Right lobe of liver (tissue), 6 donors: ENCODE results near the gene COL10A1. TPM values are rescaled to one million over a fixed set of nuclear protein-coding genes. Genes with fewer than 3 reads are reported as not detected.

ENCODE experiments used
- ATAC-seq, 4 donors: fragments of 200-7000 bp; cut with Tn5 transposase; one replicate each; pipeline ENCODE4 v1.9.1; 2020; ENCODE audit warnings: mild to moderate bottlenecking in 4 of 4, moderate library complexity in 4 of 4
- DNase-seq, 3 donors: peaks; one replicate each; pipeline ENCODE4 v3.0.0-alpha.2; 2020
- H3K27ac ChIP-seq, 3 donors: fragments of 200-600 bp; one replicate each; pipeline ENCODE4 v1.8.0; 2022
- H3K27me3 ChIP-seq, 2 donors: fragments of 200-600 bp; one replicate each; pipeline ENCODE4 v1.8.0; 2022
- H3K36me3 ChIP-seq, 4 donors: fragments of 200-600 bp; sonication (generic) in 1 of 4; one replicate each; pipeline versions ENCODE4 v1.5.1 to v1.8.0; 2017 to 2022; ENCODE audit warnings: control low read depth in 1 of 4
- H3K4me1 ChIP-seq, 4 donors: fragments of 200-600 bp; sonication (generic) in 1 of 4; one replicate each; pipeline versions ENCODE4 v1.5.1 to v1.8.0; 2017 to 2022; ENCODE audit warnings: control low read depth in 1 of 4
- H3K4me3 ChIP-seq, 3 donors: fragments of 200-600 bp; one replicate each; pipeline ENCODE4 v1.8.0; 2022
- H3K9me3 ChIP-seq, 4 donors: fragments of 200-600 bp; sonication (generic) in 1 of 4; one replicate each; pipeline versions ENCODE4 v1.5.1 to v1.8.0; 2017 to 2022; ENCODE audit warnings: control low read depth in 1 of 4
- CTCF ChIP-seq, 4 donors: fragments of 200-600 bp in 3 of 4; fragments of 450-650 bp in 1 of 4; IDR thresholded peaks; one replicate each; pipeline versions ENCODE4 v1.5.1 to v1.8.0; 2016 to 2022; ENCODE audit warnings: antibody characterized with exemption in 4 of 4, mild to moderate bottlenecking in 2 of 4
- POLR2A ChIP-seq: fragments of 450-650 bp; IDR thresholded peaks from one replicate; pipeline ENCODE4 v1.6.1; 2017; ENCODE audit warnings: antibody characterized with exemption, mild to moderate bottlenecking
- WGBS: methylation state at CpG from one replicate; pipeline ENCODE4 v1.1.6; 2018; ENCODE audit warnings: low coverage, low lambda C conversion rate; ENCODE audit not compliant: insufficient coverage; ENCODE audit errors: missing lambda C conversion rate; 5-methylcytosine and 5-hydroxymethylcytosine counted together
- intact Hi-C, 2 donors: fragments of 100-400 bp; cut with DNase I; formaldehyde crosslinking; loops; one replicate each; pipeline versions ENCODE4 v1.11.2 to v1.14.1; 2022
- total RNA-seq, 6 experiments: library from RNA; depleted of rRNA in 2 of 6; stranded (reverse); fragments of >200 nt in 2 of 6; fragmentation: NEBNext Ultra II Directional in 3 of 6; extraction: Animal tissue kit (Norgen Biotek cat#: 25700) in 3 of 6; gene quantifications; one replicate each; pipeline versions ENCODE4 v1.1.0 to v1.2.4, GENCODE V29; 2016 to 2023
- donor health status: DM: no; HTN: yes; CAD: no.
- donor health status: DM: no; HTN: no; CAD: no.
- donor health status: DM: no; HTN: no; CAD: no.
- donor health status: DM: no; HTN: yes; CAD: no.
- donor health status: DM: no; HTN: yes; CAD: no.

Gene COL10A1
- total RNA-seq, 6 experiments from 2014 or later = 0.12 to 23.4 TPM; not detected in 4

GRCh38 chr6:116169880-116170279 is 43.9 kb upstream of the COL10A1 start:
- Histone ChIP-seq H3K27ac (no peak overlapping the region), H3K4me1 (no peaks in the 10 kb centered on the region), H3K36me3 (no peaks in the 10 kb centered on the region), H3K9me3 (peaks cover 0 to under 1% (median 0%) of the 10 kb centered on the region in 4 donors), H3K27me3 (no peaks in the 10 kb centered on the region), H3K4me3 (no peak overlapping the region)
- WGBS = 95% methylated on average over 2 of the region's 2 CpGs
- DNase-seq (no peak), ATAC-seq (no peak)
- TF ChIP-seq CTCF (IDR thresholded peaks at IDR 0.05) = no peak
- TF ChIP-seq POLR2A = no peak
- intact Hi-C loops = no loop called here

GRCh38 chr6:116168148-116168547 is 42.2 kb upstream of the COL10A1 start:
- ATAC-seq (no peak), DNase-seq (no peak)
- H3K4me1 ChIP-seq = no peaks in the 10 kb centered on the region
- no peak overlapping the region for H3K27ac ChIP-seq
- H3K36me3 ChIP-seq = no peaks in the 10 kb centered on the region
- intact Hi-C loops = no loop called here
- H3K27me3 ChIP-seq = no peaks in the 10 kb centered on the region
- 100% methylated on average over 1 of the region's 1 CpG for WGBS
- no peak overlapping the region for H3K4me3 ChIP-seq
- no peaks in the 10 kb centered on the region for H3K9me3 ChIP-seq
- TF ChIP-seq POLR2A (no peak), CTCF (IDR thresholded peaks at IDR 0.05) (no peak)

GRCh38 chr6:116166369-116166768 is 40.4 kb upstream of the COL10A1 start:
- H3K4me1 ChIP-seq = no peaks in the 10 kb centered on the region
- H3K9me3 ChIP-seq = no peaks in the 10 kb centered on the region
- no peak overlapping the region for H3K27ac ChIP-seq
- no peaks in the 10 kb centered on the region for H3K27me3 ChIP-seq
- H3K4me3 ChIP-seq = no peak overlapping the region
- no peaks in the 10 kb centered on the region for H3K36me3 ChIP-seq
- TF ChIP-seq POLR2A (no peak), CTCF (IDR thresholded peaks at IDR 0.05) (no peak)
- ATAC-seq = no peak
- intact Hi-C loops = no loop called here
- 73% methylated on average over 1 of the region's 1 CpG for WGBS
- no peak for DNase-seq

DNA sequence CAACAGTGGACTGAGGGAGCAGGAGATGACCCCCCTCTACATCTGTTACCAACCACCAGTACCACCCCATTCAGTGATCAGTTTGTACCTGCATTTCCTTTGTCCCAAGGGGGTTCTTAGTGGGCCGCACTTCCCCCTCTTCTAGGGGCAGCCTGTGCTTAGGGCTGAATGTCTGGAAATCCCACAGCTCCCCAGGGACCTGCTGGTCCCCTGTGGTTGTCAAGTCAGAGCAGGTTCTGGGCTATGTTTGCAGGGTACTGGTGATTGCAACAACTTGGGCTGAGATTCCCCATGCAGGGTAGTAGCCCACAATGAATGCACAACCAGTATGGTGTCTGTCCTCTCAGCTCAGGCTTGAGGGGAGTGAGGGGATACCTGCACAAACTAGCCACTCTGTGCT is 39.7 kb upstream of the COL10A1 start:
- no CpG with 5 or more reads among the region's 1 CpG for WGBS
- intact Hi-C loops = no loop called here
- Histone ChIP-seq H3K27me3 (no peaks in the 10 kb centered on the region), H3K9me3 (no peaks in the 10 kb centered on the region), H3K4me1 (no peaks in the 10 kb centered on the region), H3K27ac (no peak overlapping the region), H3K4me3 (no peak overlapping the region), H3K36me3 (no peaks in the 10 kb centered on the region)
- TF ChIP-seq POLR2A (no peak), CTCF (IDR thresholded peaks at IDR 0.05) (no peak)
- DNase-seq (no peak), ATAC-seq (no peak)
